ENCODE results near the gene KIRREL1. TPM values are rescaled to one million over a fixed set of nuclear protein-coding genes. Genes with fewer than 3 reads are reported as not detected.

Gene KIRREL1
- total and polyA plus RNA-seq, 2 of the 13 experiments (the other 11 are each of a cell fraction or from before 2014, with no cell fraction given): 0.02 to 0.03 TPM

- TF ChIP-seq ARNT (IDR thresholded peaks at IDR 0.05): no peak
- no peak for TF ChIP-seq ZFP36L1 (CRISPR knock-in tag; IDR thresholded peaks at IDR 0.05)
- TF ChIP-seq ZNF598 (CRISPR knock-in tag; IDR thresholded peaks at IDR 0.05; ENCODE audit: borderline replicate concordance): no peak
- no peak for TF ChIP-seq ZNF180 (CRISPR knock-in tag; IDR thresholded peaks at IDR 0.05; ENCODE audit: borderline replicate concordance, low read depth)
- 0 out of 2 replicates have a peak, but pooled peaks have one; percentile 26 for TF ChIP-seq RAD21 (CRISPR knock-in tag; IDR thresholded peaks at IDR 0.05)
- no peak for TF ChIP-seq POLR2AphosphoS2 (IDR thresholded peaks at IDR 0.05; ENCODE audit: low read depth, low read length)
- no peak for TF ChIP-seq SUZ12 (IDR thresholded peaks at IDR 0.05; ENCODE audit: low read depth, low read length)
- peak; percentile 77 for TF ChIP-seq STAG1 (CRISPR knock-in tag; IDR thresholded peaks at IDR 0.05)
- peak; percentile 26 for TF ChIP-seq XRCC5 (optimal IDR thresholded peaks at IDR 0.05; ENCODE audit: low read length)
- no peak for TF ChIP-seq TBP (CRISPR knock-in tag; IDR thresholded peaks at IDR 0.05)
- TF ChIP-seq, protein P1, sequence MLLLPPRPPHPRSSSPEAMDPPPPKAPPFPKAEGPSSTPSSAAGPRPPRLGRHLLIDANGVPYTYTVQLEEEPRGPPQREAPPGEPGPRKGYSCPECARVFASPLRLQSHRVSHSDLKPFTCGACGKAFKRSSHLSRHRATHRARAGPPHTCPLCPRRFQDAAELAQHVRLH (CRISPR knock-in tag; IDR thresholded peaks at IDR 0.05; ENCODE audit: borderline replicate concordance, low read depth): no peak
- TF ChIP-seq ZNF12 (CRISPR knock-in tag; IDR thresholded peaks at IDR 0.05): no peak
- TF ChIP-seq ZNF792 (CRISPR knock-in tag; IDR thresholded peaks at IDR 0.05): no peak
- no peak for TF ChIP-seq JUNB (CRISPR knock-in tag; IDR thresholded peaks at IDR 0.05; ENCODE audit: borderline replicate concordance)
- TF ChIP-seq SNAI1 (CRISPR knock-in tag; IDR thresholded peaks at IDR 0.05; ENCODE audit: borderline replicate concordance): no peak
These were observed 1.2 kb upstream of the KIRREL1 start (continued) for GRCh38 chr1:157992031-157992832.

GRCh38 chr1:157992833-157993146, 655 bp upstream of the KIRREL1 start:
- no TSS peak for BruUV-seq (replicated peaks)
- Histone ChIP-seq H3K9me3 (ENCODE audit: low read length) (no peaks in the 10 kb centered on the region), H3K27me3 (ENCODE audit: control insufficient read depth in 1 of 2, insufficient read depth in 2 of 2, low read length in 2 of 2) (peaks cover 0 to 19% of the 10 kb centered on the region in 2 experiments; a peak in 2 of 5 replicates), H3K4me2 (ENCODE audit: low read depth, low read length) (no peak overlapping the region), H3K79me2 (ENCODE audit: insufficient read depth, low read length) (no peaks in the 10 kb centered on the region), H3K9ac (ENCODE audit: insufficient read depth, low read depth, low read length) (no peak overlapping the region), H3K4me1 (ENCODE audit: insufficient read depth, low read length) (no peaks in the 10 kb centered on the region), H3K4me3 (replicated peaks in 1 of 3; ENCODE audit: insufficient read depth in 1 of 3, low read depth in 2 of 3, low read length in 3 of 3) (no peak overlapping the region), H2AFZ (ENCODE audit: low read length) (no peak overlapping the region), H4K20me1 (ENCODE audit: insufficient read depth, low read length) (no peaks in the 10 kb centered on the region), H3K36me3 (replicated peaks in 1 of 2; ENCODE audit: control insufficient read depth in 1 of 2, insufficient read depth in 2 of 2, low read length in 2 of 2) (no peaks in the 10 kb centered on the region), H3K27ac (ENCODE audit: extremely low read length, insufficient read depth, low read length) (no peak overlapping the region)
- WGBS (ENCODE audit: low lambda C conversion rate): 13% methylated on average over 8 of the region's 8 CpGs
- CTCF ChIA-PET (ENCODE audit: low intra/inter-chr PET ratio, low total read pairs): interaction anchor here (1.6 to 3.6 kb wide), 4 partner anchors 43 to 132 kb away, joined by 13 to 25 read pairs (median 16); no protein-coding TSS in a partner anchor
- no peak for FAIRE-seq
- POLR2A ChIA-PET: no interaction called here
- in situ Hi-C loops (cut with HindIII; ENCODE audit: extremely low pct_ligation_motif_present, low pct_unique_long_range_greater_than_20kb): loop anchor here (10.0 kb wide), 1 partner anchor 92 kb away; no protein-coding TSS in a partner anchor
- intact Hi-C loops (cut with micrococcal nuclease; ENCODE audit: unreplicated experiment): loop anchor here (1.0 to 2.0 kb wide), 3 partner anchors 44 to 129 kb away; no protein-coding TSS in a partner anchor
- DNase-seq (ENCODE audit: low spot score): no peak
- no peak for ATAC-seq
- TF ChIP-seq, protein P2, sequence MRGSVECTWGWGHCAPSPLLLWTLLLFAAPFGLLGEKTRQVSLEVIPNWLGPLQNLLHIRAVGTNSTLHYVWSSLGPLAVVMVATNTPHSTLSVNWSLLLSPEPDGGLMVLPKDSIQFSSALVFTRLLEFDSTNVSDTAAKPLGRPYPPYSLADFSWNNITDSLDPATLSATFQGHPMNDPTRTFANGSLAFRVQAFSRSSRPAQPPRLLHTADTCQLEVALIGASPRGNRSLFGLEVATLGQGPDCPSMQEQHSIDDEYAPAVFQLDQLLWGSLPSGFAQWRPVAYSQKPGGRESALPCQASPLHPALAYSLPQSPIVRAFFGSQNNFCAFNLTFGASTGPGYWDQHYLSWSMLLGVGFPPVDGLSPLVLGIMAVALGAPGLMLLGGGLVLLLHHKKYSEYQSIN (CRISPR knock-in tag; IDR thresholded peaks at IDR 0.05; ENCODE audit: borderline replicate concordance): no peak
- TF ChIP-seq DNMT1 (CRISPR knock-in tag; IDR thresholded peaks at IDR 0.05) (no peak), BHLHE40 (IDR thresholded peaks at IDR 0.05; ENCODE audit: low read length) (no peak), ZNF687 (CRISPR knock-in tag; IDR thresholded peaks at IDR 0.05) (no peak), JUN (CRISPR knock-in tag; IDR thresholded peaks at IDR 0.05) (no peak)

All from HepG2 (cell line).